Measurements from ENCODE around the gene SLC24A4.
A peak's percentile ranks its signal among the peaks of the same experiment; 100 is the strongest.
"Not testable (repeated sequence)": the region's sequence is repeated elsewhere in the genome, so short reads cannot be mapped to it uniquely, and the experiment has no call there.

Gene SLC24A4

GRCh38 chr14:92520102-92521057 lies 197.4 kb downstream of the SLC24A4 start:
- no peak for DNase-seq (ENCODE audit: low read depth)

GRCh38 chr14:92521058-92521415 lies 198.1 kb downstream of the SLC24A4 start:
- DNase-seq (ENCODE audit: low read depth): no peak

- no peak for DNase-seq (ENCODE audit: low read depth)
Measured at GRCh38 chr14:92523752-92524151, 200.8 kb downstream of the SLC24A4 start.

GRCh38 chr14:92524602-92525185 lies 201.7 kb downstream of the SLC24A4 start:
- DNase-seq (ENCODE audit: low read depth): no peak

- no peak for DNase-seq (ENCODE audit: low read depth)
Measured at GRCh38 chr14:92525322-92526095, 202.5 kb downstream of the SLC24A4 start.

- DNase-seq (ENCODE audit: low read depth): no peak
Measured at GRCh38 chr14:92527721-92528120, 204.8 kb downstream of the SLC24A4 start.

- DNase-seq (ENCODE audit: low read depth): no peak
Measured at GRCh38 chr14:92528486-92529100, 205.6 kb downstream of the SLC24A4 start.

GRCh38 chr14:92529903-92530302 lies 206.9 kb downstream of the SLC24A4 start:
- no peak for DNase-seq (ENCODE audit: low read depth)

- DNase-seq (ENCODE audit: low read depth): peak; percentile 35
Measured at GRCh38 chr14:92531106-92531873, 208.3 kb downstream of the SLC24A4 start.

GRCh38 chr14:92532490-92533163 lies 209.7 kb downstream of the SLC24A4 start:
- DNase-seq (ENCODE audit: low read depth): no peak

GRCh38 chr14:92534932-92535643 lies 212.1 kb downstream of the SLC24A4 start:
- no peak for DNase-seq (ENCODE audit: low read depth)

- DNase-seq (ENCODE audit: low read depth): not testable (repeated sequence)
Measured at GRCh38 chr14:92536231-92536630, 213.3 kb downstream of the SLC24A4 start.

GRCh38 chr14:92538412-92538985 lies 215.5 kb downstream of the SLC24A4 start:
- no peak for DNase-seq (ENCODE audit: low read depth)

- no peak for DNase-seq (ENCODE audit: low read depth)
Measured at GRCh38 chr14:92539419-92539818, 216.5 kb downstream of the SLC24A4 start.

- DNase-seq (ENCODE audit: low read depth): no peak
Measured at GRCh38 chr14:92539875-92540274, 216.9 kb downstream of the SLC24A4 start.

GRCh38 chr14:92540472-92541048 lies 217.6 kb downstream of the SLC24A4 start:
- DNase-seq (ENCODE audit: low read depth): no peak

GRCh38 chr14:92542766-92543554 lies 220.0 kb downstream of the SLC24A4 start:
- DNase-seq (ENCODE audit: low read depth): no peak

GRCh38 chr14:92544051-92544720 lies 221.2 kb downstream of the SLC24A4 start:
- DNase-seq (ENCODE audit: low read depth): no peak
